Muscle of arm (tissue), 12 donors: Measurements from ENCODE around the gene SNX2. TPM values are rescaled to one million over a fixed set of nuclear protein-coding genes. Genes with fewer than 3 reads are reported as not detected.

ENCODE experiments used
- polyA plus RNA-seq, 12 donors: library from polyadenylated mRNA; unstranded; fragments of 120-200 nt; gene quantifications; one replicate each; pipeline ENCODE4 v1.2.1, GENCODE V29; 2013; ENCODE audit not compliant: insufficient read length in 12 of 12

SNX2 gene
- polyA plus RNA-seq, 12 donors, result 44.6 to 81.2 (median 54.2) TPM; not detected in 1

Other genes starting within 250 kb of the SNX2 start
- 10 to 100 TPM in 11 of 12 donors, not detected in 1; 10.5 to 26.1 (median 15.5) TPM for gene SNX24, start 70.5 kb downstream of the SNX2 start, polyA plus RNA-seq